H9 (cell line): Measurements from ENCODE around the gene ZNF770. TPM values are rescaled to one million over a fixed set of nuclear protein-coding genes. Genes with fewer than 3 reads are reported as not detected.

Source experiments
- DNase-seq: peaks from one replicate; pipeline ENCODE4 v3.0.0-alpha.2; 2017
- H2AFZ ChIP-seq: one replicate; pipeline ENCODE4 v1.6.1; 2013; ENCODE audit warnings: mild to moderate bottlenecking, low read length, control low read depth, moderate library complexity
- H2AK5ac ChIP-seq: 2 replicates; pipeline ENCODE4 v1.6.1; 2013; ENCODE audit warnings: low read length, control low read depth, mixed read lengths; ENCODE audit not compliant: insufficient read length
- H2BK120ac ChIP-seq: one replicate; pipeline ENCODE4 v1.6.1; 2013; ENCODE audit warnings: low read depth, mild to moderate bottlenecking, low read length, control low read depth, inconsistent platforms; ENCODE audit not compliant: poor library complexity, severe bottlenecking
- H2BK12ac ChIP-seq: 2 replicates; pipeline ENCODE4 v1.6.1; 2013; ENCODE audit warnings: low read length, control low read depth, mixed read lengths, low read depth; ENCODE audit not compliant: insufficient read length
- H2BK15ac ChIP-seq: 2 replicates; pipeline ENCODE4 v1.6.1; 2013; ENCODE audit warnings: low read depth, low read length, control low read depth
- H2BK20ac ChIP-seq: one replicate; pipeline ENCODE4 v1.6.1; 2013; ENCODE audit warnings: low read depth, mild to moderate bottlenecking, low read length, control low read depth, inconsistent platforms; ENCODE audit not compliant: poor library complexity, severe bottlenecking
- H2BK5ac ChIP-seq: 2 replicates; pipeline ENCODE4 v1.6.1; 2013; ENCODE audit warnings: low read length, control low read depth, mixed read lengths; ENCODE audit not compliant: insufficient read length
- H3K14ac ChIP-seq: 2 replicates; pipeline ENCODE4 v1.6.1; 2013; ENCODE audit warnings: low read length, control low read depth; ENCODE audit not compliant: insufficient read depth
- H3K18ac ChIP-seq: 2 replicates; pipeline ENCODE4 v1.6.1; 2013; ENCODE audit warnings: low read depth, mild to moderate bottlenecking, mixed read lengths, low read length, control low read depth; ENCODE audit not compliant: insufficient read length
- H3K23ac ChIP-seq: 2 replicates; pipeline ENCODE4 v1.6.1; 2013; ENCODE audit warnings: low read length, control low read depth, mixed read lengths, low read depth; ENCODE audit not compliant: insufficient read length
- H3K23me2 ChIP-seq: 2 replicates; pipeline ENCODE4 v1.6.1; 2013; ENCODE audit warnings: low read depth, mild to moderate bottlenecking, mixed read lengths, low read length, control low read depth; ENCODE audit not compliant: insufficient read length, poor library complexity, severe bottlenecking
- H3K27ac ChIP-seq: 2 replicates; pipeline ENCODE4 v1.5.1; 2013; ENCODE audit warnings: low read length, control low read depth, mixed read lengths, low read depth; ENCODE audit not compliant: insufficient read length
- H3K27me3 ChIP-seq: 2 replicates; pipeline ENCODE4 v1.6.1; 2013; ENCODE audit warnings: low read length, control low read depth, inconsistent platforms; ENCODE audit not compliant: insufficient read depth
- H3K4ac ChIP-seq: 2 replicates; pipeline ENCODE4 v1.6.1; 2013; ENCODE audit warnings: low read depth, mild to moderate bottlenecking, control low read depth, inconsistent platforms, low read length, moderate library complexity
- H3K4me1 ChIP-seq: 2 replicates; pipeline ENCODE4 v1.6.1; 2013; ENCODE audit warnings: low read length, control low read depth, inconsistent platforms; ENCODE audit not compliant: insufficient read depth
- H3K4me2 ChIP-seq: 2 replicates; pipeline ENCODE4 v1.6.1; 2013; ENCODE audit warnings: low read length, control low read depth, mixed read lengths; ENCODE audit not compliant: insufficient read length, insufficient read depth
- H3K56ac ChIP-seq: 2 replicates; pipeline ENCODE4 v1.6.1; 2013; ENCODE audit warnings: low read depth, mild to moderate bottlenecking, mixed read lengths, low read length, control low read depth; ENCODE audit not compliant: insufficient read length
- H3K79me1 ChIP-seq: 2 replicates; pipeline ENCODE4 v1.6.1; 2013; ENCODE audit warnings: low read depth, mild to moderate bottlenecking, moderate library complexity, low read length, control low read depth, inconsistent platforms; ENCODE audit not compliant: insufficient read depth, poor library complexity, severe bottlenecking
- H3K79me2 ChIP-seq: 2 replicates; pipeline ENCODE4 v1.6.1; 2013; ENCODE audit warnings: low read length, control low read depth, inconsistent platforms; ENCODE audit not compliant: insufficient read depth
- H3K9ac ChIP-seq: 2 replicates; pipeline ENCODE4 v1.6.1; 2013; ENCODE audit warnings: low read length, control low read depth, mixed read lengths; ENCODE audit not compliant: insufficient read length; ENCODE audit errors: extremely low read depth
- H3K9me3 ChIP-seq: one replicate; pipeline ENCODE4 v1.6.1; 2013; ENCODE audit warnings: low read depth, low read length, inconsistent platforms; ENCODE audit not compliant: control insufficient read depth
- H3T11ph ChIP-seq: one replicate; pipeline ENCODE4 v1.6.1; 2013; ENCODE audit warnings: mild to moderate bottlenecking, low read length, control low read depth, inconsistent platforms
- H4K20me1 ChIP-seq: one replicate; pipeline ENCODE4 v1.6.1; 2013; ENCODE audit not compliant: control insufficient read depth, insufficient read length, insufficient read depth
- H4K5ac ChIP-seq: 2 replicates; pipeline ENCODE4 v1.6.1; 2013; ENCODE audit warnings: low read depth, mild to moderate bottlenecking, mixed read lengths, low read length, control low read depth; ENCODE audit not compliant: insufficient read length
- H4K8ac ChIP-seq: replicated peaks from 2 replicates; pipeline ENCODE4 v1.6.1; 2013; ENCODE audit warnings: low read length, control low read depth, mixed read lengths, low read depth; ENCODE audit not compliant: insufficient read length
- H4K91ac ChIP-seq: 2 replicates; pipeline ENCODE4 v1.6.1; 2013; ENCODE audit warnings: low read depth, mild to moderate bottlenecking, moderate library complexity, mixed read lengths, low read length, control low read depth; ENCODE audit not compliant: insufficient read length
- H3K27ac Mint-ChIP-seq, 3 experiments: 2 replicates in 2 of 3; 3 replicates in 1 of 3; pipeline ENCODE4 v1.8.0; 2020 to 2021; ENCODE audit warnings: mixed read lengths in 3 of 3, mild to moderate bottlenecking in 1 of 3, moderate library complexity in 1 of 3
- H3K27me3 Mint-ChIP-seq: 2 replicates; pipeline ENCODE4 v1.8.0; 2021; ENCODE audit warnings: low read depth, mild to moderate bottlenecking, moderate library complexity, mixed read lengths
- H3K36me3 Mint-ChIP-seq, 3 experiments: 2 replicates in 2 of 3; 3 replicates in 1 of 3; pipeline ENCODE4 v1.8.0; 2020 to 2021; ENCODE audit warnings: low read depth in 3 of 3, mixed read lengths in 3 of 3; ENCODE audit not compliant: insufficient read depth in 1 of 3
- H3K4me1 Mint-ChIP-seq, 2 experiments: 2 replicates each; pipeline ENCODE4 v1.8.0; 2020; ENCODE audit warnings: mixed read lengths in 2 of 2
- H3K4me3 Mint-ChIP-seq, 2 experiments: 2 replicates in 1 of 2; 3 replicates in 1 of 2; pipeline ENCODE4 v1.8.0; 2020 to 2021; ENCODE audit warnings: mild to moderate bottlenecking in 2 of 2, mixed read lengths in 2 of 2, moderate library complexity in 1 of 2
- H3K9me3 Mint-ChIP-seq, 2 experiments: 2 replicates in 1 of 2; 3 replicates in 1 of 2; pipeline ENCODE4 v1.8.0; 2020; ENCODE audit warnings: mild to moderate bottlenecking in 2 of 2, mixed read lengths in 2 of 2, moderate library complexity in 1 of 2
- WGBS: extraction: QIAGEN DNeasy Blood & Tissue Kit; methylation state at CpG from one replicate; pipeline ENCODE4 v1.1.7; 2013; ENCODE audit warnings: missing lambda C conversion rate, low lambda C conversion rate, mixed read lengths; ENCODE audit not compliant: insufficient read length; ENCODE audit errors: extremely low coverage; 5-methylcytosine and 5-hydroxymethylcytosine counted together
- total RNA-seq: library from RNA; stranded (reverse); gene quantifications from 2 replicates; pipeline ENCODE4 v1.2.1, GENCODE V29; 2021
- TF ChIP-seq, protein P1 (sequence below): fragments of 200-600 bp; sonication (generic); conservative IDR thresholded peaks from 3 replicates; pipeline ENCODE4 v1.8.0; 2021; ENCODE audit warnings: antibody characterized with exemption, mild to moderate bottlenecking

ZNF770 gene
- total RNA-seq, 1 experiment from 2014 or later = 111 TPM

DNA sequence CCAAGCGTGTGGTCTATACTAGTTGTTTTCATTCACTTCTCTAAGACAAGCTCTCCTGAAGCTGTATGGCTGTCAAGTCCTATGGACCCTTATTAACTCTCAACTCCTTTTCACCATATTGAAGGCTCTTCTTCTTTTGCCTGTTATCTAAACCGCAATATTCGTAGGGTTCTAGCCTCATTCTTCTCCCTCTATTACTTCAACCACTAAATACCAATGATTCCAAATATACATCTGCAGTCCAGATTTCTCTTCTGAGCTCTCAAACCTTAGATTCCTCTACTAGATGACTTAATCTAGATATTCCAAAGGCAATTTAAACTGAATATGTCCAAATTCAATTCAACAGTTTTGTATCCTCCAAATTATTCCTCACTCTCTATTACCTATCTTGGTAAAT, 43.2 kb downstream of the ZNF770 start:
- TF ChIP-seq, protein P1, sequence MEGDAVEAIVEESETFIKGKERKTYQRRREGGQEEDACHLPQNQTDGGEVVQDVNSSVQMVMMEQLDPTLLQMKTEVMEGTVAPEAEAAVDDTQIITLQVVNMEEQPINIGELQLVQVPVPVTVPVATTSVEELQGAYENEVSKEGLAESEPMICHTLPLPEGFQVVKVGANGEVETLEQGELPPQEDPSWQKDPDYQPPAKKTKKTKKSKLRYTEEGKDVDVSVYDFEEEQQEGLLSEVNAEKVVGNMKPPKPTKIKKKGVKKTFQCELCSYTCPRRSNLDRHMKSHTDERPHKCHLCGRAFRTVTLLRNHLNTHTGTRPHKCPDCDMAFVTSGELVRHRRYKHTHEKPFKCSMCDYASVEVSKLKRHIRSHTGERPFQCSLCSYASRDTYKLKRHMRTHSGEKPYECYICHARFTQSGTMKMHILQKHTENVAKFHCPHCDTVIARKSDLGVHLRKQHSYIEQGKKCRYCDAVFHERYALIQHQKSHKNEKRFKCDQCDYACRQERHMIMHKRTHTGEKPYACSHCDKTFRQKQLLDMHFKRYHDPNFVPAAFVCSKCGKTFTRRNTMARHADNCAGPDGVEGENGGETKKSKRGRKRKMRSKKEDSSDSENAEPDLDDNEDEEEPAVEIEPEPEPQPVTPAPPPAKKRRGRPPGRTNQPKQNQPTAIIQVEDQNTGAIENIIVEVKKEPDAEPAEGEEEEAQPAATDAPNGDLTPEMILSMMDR = no peak
- H3K79me2 ChIP-seq = no peaks in the 10 kb centered on the region
- no peak overlapping the region for H2BK5ac ChIP-seq
- H3K27me3 ChIP-seq = no peaks in the 10 kb centered on the region
- H2BK15ac ChIP-seq = no peak overlapping the region
- no peaks in the 10 kb centered on the region for H3K9me3 Mint-ChIP-seq
- whole genome bisulfite sequencing = 100% methylated on average over 2 of the region's 3 CpGs
- H3K14ac ChIP-seq = no peak overlapping the region
- no peak overlapping the region for H3K18ac ChIP-seq
- no peaks in the 10 kb centered on the region for H3K9me3 ChIP-seq
- H3K4me2 ChIP-seq = no peak overlapping the region
- no peaks in the 10 kb centered on the region for H3K79me1 ChIP-seq
- H3K23ac ChIP-seq = no peak overlapping the region
- H3K4me1 ChIP-seq = no peaks in the 10 kb centered on the region
- H2BK20ac ChIP-seq = no peak overlapping the region
- H3K36me3 Mint-ChIP-seq = peaks cover 12 to 48% (median 48%) of the 10 kb centered on the region in 3 experiments; a peak in 6 of 7 replicates
- H3T11ph ChIP-seq = no peak overlapping the region
- H3K4me1 Mint-ChIP-seq = no peaks in the 10 kb centered on the region
- H3K23me2 ChIP-seq = no peaks in the 10 kb centered on the region
- H2BK12ac ChIP-seq = no peak overlapping the region
- H4K91ac ChIP-seq = no peak overlapping the region
- DNase-seq = no peak
- H2AFZ ChIP-seq = no peak overlapping the region
- H4K20me1 ChIP-seq = no peaks in the 10 kb centered on the region
- H3K27me3 Mint-ChIP-seq = no peaks in the 10 kb centered on the region
- no peak overlapping the region for H3K4ac ChIP-seq
- H3K27ac Mint-ChIP-seq = no peak overlapping the region
- no peak overlapping the region for H3K4me3 Mint-ChIP-seq
- no peak overlapping the region for H3K27ac ChIP-seq
- no peak overlapping the region for H4K5ac ChIP-seq
- no peak overlapping the region for H3K9ac ChIP-seq
- no peak overlapping the region for H4K8ac ChIP-seq
- H3K56ac ChIP-seq = no peak overlapping the region
- no peak overlapping the region for H2AK5ac ChIP-seq
- no peak overlapping the region for H2BK120ac ChIP-seq
